HepG2 (cell line): ENCODE results near the gene PPP2R5D. TPM values are rescaled to one million over a fixed set of nuclear protein-coding genes. Genes with fewer than 3 reads are reported as not detected.

Source experiments
- ARNT ChIP-seq: fragments of 450-650 bp; IDR thresholded peaks from 2 replicates; pipeline ENCODE4 v1.6.1; 2017
- ATAD3A ChIP-seq: sonication (generic); formaldehyde crosslinking; IDR thresholded peaks from 2 replicates; pipeline ENCODE4 v1.4.0; 2020; ENCODE audit warnings: missing genetic modification reagents
- CBX2 ChIP-seq, 2 experiments: fragments of 200-600 bp in 1 of 2; sonication (generic); formaldehyde crosslinking in 1 of 2; IDR thresholded peaks; 2 replicates each; pipeline versions ENCODE4 v1.7.0 to v1.8.1; 2018 to 2022; ENCODE audit warnings: low read depth in 2 of 2, low read length in 1 of 2, mild to moderate bottlenecking in 1 of 2, missing genetic modification reagents in 1 of 2
- CEBPG ChIP-seq: IDR thresholded peaks from 2 replicates; pipeline ENCODE4 v1.6.1; 2016
- CERS6 ChIP-seq: sonication (generic); formaldehyde crosslinking; IDR thresholded peaks from 2 replicates; pipeline ENCODE4 v1.5.0; 2020; ENCODE audit warnings: missing genetic modification reagents
- FIP1L1 ChIP-seq: fragments of 200-400 bp; formaldehyde crosslinking; IDR thresholded peaks from 2 replicates; pipeline ENCODE4 v1.6.1; 2018; ENCODE audit warnings: low read depth, mild to moderate bottlenecking, low read length, moderate library complexity, borderline replicate concordance; ENCODE audit not compliant: insufficient read depth
- FLYWCH1 ChIP-seq: sonication (generic); formaldehyde crosslinking; IDR thresholded peaks from 2 replicates; pipeline ENCODE4 v1.8.1; 2023; ENCODE audit warnings: mild to moderate bottlenecking, missing genetic modification reagents
- HIC2 ChIP-seq: sonication (generic); formaldehyde crosslinking; IDR thresholded peaks from 2 replicates; pipeline ENCODE4 v1.9.0; 2022; ENCODE audit warnings: low read depth, missing genetic modification reagents
- HIVEP1 ChIP-seq: sonication (generic); formaldehyde crosslinking; IDR thresholded peaks from 2 replicates; pipeline ENCODE4 v1.4.0; 2020; ENCODE audit warnings: mild to moderate bottlenecking, missing genetic modification reagents
- HMG20B ChIP-seq: conservative IDR thresholded peaks from 2 replicates; pipeline ENCODE4 v1.6.1; 2016; ENCODE audit warnings: missing genetic modification reagents, missing compliant biosample characterization
- HOXD1 ChIP-seq: sonication (generic); formaldehyde crosslinking; IDR thresholded peaks from 2 replicates; pipeline ENCODE4 v1.5.0; 2020; ENCODE audit warnings: missing genetic modification reagents
- KDM4B ChIP-seq: sonication (generic); formaldehyde crosslinking; IDR thresholded peaks from 2 replicates; pipeline ENCODE4 v1.4.0; 2020; ENCODE audit warnings: missing genetic modification reagents
- MED8 ChIP-seq: sonication (generic); formaldehyde crosslinking; IDR thresholded peaks from 2 replicates; pipeline ENCODE4 v1.8.1; 2023; ENCODE audit warnings: mild to moderate bottlenecking, missing genetic modification reagents; ENCODE audit not compliant: insufficient replicate concordance
- MEIS1 ChIP-seq: sonication (generic); formaldehyde crosslinking; IDR thresholded peaks from 2 replicates; pipeline ENCODE4 v1.9.0; 2021; ENCODE audit warnings: mild to moderate bottlenecking, missing genetic modification reagents, moderate library complexity, borderline replicate concordance
- NR2F6 ChIP-seq, 2 experiments: IDR thresholded peaks; 2 replicates each; pipeline ENCODE4 v1.6.1; 2016; ENCODE audit warnings: antibody characterized with exemption in 1 of 2, mild to moderate bottlenecking in 1 of 2
- PCBP2 ChIP-seq: fragments of 200-400 bp; formaldehyde crosslinking; optimal IDR thresholded peaks from 2 replicates; pipeline ENCODE3; 2018; ENCODE audit warnings: low read length, low read depth; ENCODE audit not compliant: poor library complexity, severe bottlenecking
- PHF5A ChIP-seq: IDR thresholded peaks from one replicate; pipeline ENCODE4 v1.6.1; 2018; ENCODE audit warnings: low read depth, missing genetic modification reagents; ENCODE audit not compliant: unreplicated experiment
- SATB2 ChIP-seq: sonication (generic); formaldehyde crosslinking; IDR thresholded peaks from 2 replicates; pipeline ENCODE4 v1.5.0; 2020; ENCODE audit warnings: missing genetic modification reagents
- SMAD3 ChIP-seq: sonication (generic); formaldehyde crosslinking; IDR thresholded peaks from 2 replicates; pipeline ENCODE4 v1.4.0; 2020; ENCODE audit warnings: missing genetic modification reagents
- SRY ChIP-seq: sonication (generic); formaldehyde crosslinking; IDR thresholded peaks from 2 replicates; pipeline ENCODE4 v1.8.0; 2022; ENCODE audit warnings: mild to moderate bottlenecking, missing genetic modification reagents
- TBP ChIP-seq: sonication (generic); formaldehyde crosslinking; IDR thresholded peaks from 2 replicates; pipeline ENCODE4 v1.5.0; 2020; ENCODE audit warnings: missing genetic modification reagents
- ZBTB20 ChIP-seq: sonication (generic); formaldehyde crosslinking; IDR thresholded peaks from 2 replicates; pipeline ENCODE4 v1.8.1; 2023; ENCODE audit warnings: missing genetic modification reagents, low read depth, mild to moderate bottlenecking, borderline replicate concordance
- ZBTB3 ChIP-seq: sonication (generic); formaldehyde crosslinking; IDR thresholded peaks from 2 replicates; pipeline ENCODE4 v1.4.0; 2020; ENCODE audit warnings: low read depth, mild to moderate bottlenecking, moderate library complexity, missing genetic modification reagents, borderline replicate concordance
- ZNF512 ChIP-seq: sonication (generic); formaldehyde crosslinking; IDR thresholded peaks from 2 replicates; pipeline ENCODE4 v1.4.0; 2020; ENCODE audit warnings: mild to moderate bottlenecking, missing genetic modification reagents
- ZNF652 ChIP-seq: IDR thresholded peaks from 2 replicates; pipeline ENCODE4 v1.6.1; 2016; ENCODE audit warnings: low read depth, borderline replicate concordance
- ZNF703 ChIP-seq: sonication (generic); formaldehyde crosslinking; IDR thresholded peaks from 2 replicates; pipeline ENCODE4 v1.5.1; 2020; ENCODE audit warnings: missing genetic modification reagents, mild to moderate bottlenecking, moderate library complexity, borderline replicate concordance
- ZSCAN25 ChIP-seq: sonication (generic); formaldehyde crosslinking; IDR thresholded peaks from 2 replicates; pipeline ENCODE4 v1.8.0; 2022; ENCODE audit warnings: mild to moderate bottlenecking, missing genetic modification reagents
- polyA plus RNA-seq, 8 experiments: library from polyadenylated mRNA; depleted of rRNA in 3 of 8; stranded (reverse) in 7 of 8; unstranded in 1 of 8; fragments of >200 nt; fragmentation: Illumina TruSeq in 4 of 8; extraction: Trizol in 4 of 8; gene quantifications; 2 replicates each; pipeline versions ENCODE4 v1.2.1 to v1.2.3, GENCODE V29; 2011 to 2016; ENCODE audit warnings: low read depth in 4 of 8, missing spikeins in 1 of 8, mixed read lengths in 1 of 8; ENCODE audit not compliant: insufficient read depth in 1 of 8
- total RNA-seq, 5 experiments: library from RNA; depleted of rRNA; stranded (reverse); fragments of >200 nt; fragmentation: Illumina TruSeq; extraction: Trizol; gene quantifications; 2 replicates each; pipeline ENCODE4 v1.2.3, GENCODE V29; 2016; ENCODE audit warnings: low read depth in 1 of 5

PPP2R5D gene
- total and polyA plus RNA-seq, 2 of the 13 experiments (the other 11 are each of a cell fraction or from before 2014, with no cell fraction given), result 53.7 to 60.4 TPM

GRCh38 chr6:42978839-42979522 is 5.4 kb upstream of the PPP2R5D start, which contains the start of gene PEX6 (continued):
- TF ChIP-seq FLYWCH1 (CRISPR knock-in tag), result no peak
- peak; percentile 77 for TF ChIP-seq ZSCAN25
- TF ChIP-seq ZNF512 (CRISPR knock-in tag), result peak; percentile 81; the same call in 1 of the 2 replicates
- 0 out of 2 replicates have a peak, but pooled peaks have one; percentile 54 for TF ChIP-seq ZBTB3 (CRISPR knock-in tag)
- TF ChIP-seq CEBPG (CRISPR knock-in tag), result peak; percentile 54
- TF ChIP-seq KDM4B (CRISPR knock-in tag), result peak; percentile 73; the same call in 1 of the 2 replicates
- TF ChIP-seq MEIS1 (CRISPR knock-in tag), result peak; percentile 66; the same call in 1 of the 2 replicates
- no peak for TF ChIP-seq ARNT
- peak; percentile 69; the same call in 1 of the 2 replicates for TF ChIP-seq SATB2
- TF ChIP-seq HIC2 (CRISPR knock-in tag), result no peak
- no peak for TF ChIP-seq CBX2 (IDR thresholded peaks at IDR 0.05; ENCODE audit: low read depth, low read length)
- no peak for TF ChIP-seq CBX2 (CRISPR knock-in tag; IDR thresholded peaks at IDR 0.05; ENCODE audit: low read depth)
- TF ChIP-seq CERS6 (CRISPR knock-in tag), result no peak
- no peak for TF ChIP-seq ZNF652 (CRISPR knock-in tag)
- peak; percentile 69; the same call in 1 of the 2 replicates for TF ChIP-seq ZBTB20 (CRISPR knock-in tag)
- TF ChIP-seq SMAD3 (CRISPR knock-in tag), result peak; percentile 84; the same call in 1 of the 2 replicates
- no peak for TF ChIP-seq HOXD1 (CRISPR knock-in tag)
- no peak for TF ChIP-seq TBP (CRISPR knock-in tag)
- TF ChIP-seq ZNF703, result no peak; the same call in 1 of the 2 replicates
- TF ChIP-seq SRY (CRISPR knock-in tag), result peak; percentile 82
- TF ChIP-seq NR2F6 (IDR thresholded peaks at IDR 0.05), result peak; percentile 50; the same call in 1 of the 2 replicates
- TF ChIP-seq NR2F6 (CRISPR knock-in tag; IDR thresholded peaks at IDR 0.05), result peak; percentile 37; the same call in 1 of the 2 replicates
- TF ChIP-seq PCBP2, result no peak
- TF ChIP-seq ATAD3A (CRISPR knock-in tag), result no peak
- peak; percentile 93 for TF ChIP-seq FIP1L1
- no peak for TF ChIP-seq MED8 (CRISPR knock-in tag)
- TF ChIP-seq PHF5A, result peak; percentile 91
- TF ChIP-seq HMG20B, result no peak
- no peak for TF ChIP-seq HIVEP1
